ENCODE measurements around the gene SUCO. TPM values are rescaled to one million over a fixed set of nuclear protein-coding genes. Genes with fewer than 3 reads are reported as not detected.

Gene SUCO
- total and polyA plus RNA-seq, 2 of the 4 experiments (the other 2 are of a cell fraction): 11.4 to 21.5 TPM

GRCh38 chr1:172637522-172637921 is 104.6 kb downstream of the SUCO start:
- Histone ChIP-seq H3K4me2 (ENCODE audit: low read depth, low read length) (no peak overlapping the region), H3K9me3 (ENCODE audit: control insufficient read depth, insufficient read depth, low read length) (peaks cover 9% of the 10 kb centered on the region; the same call in 1 of the 2 replicates), H2BK15ac (ENCODE audit: low read depth, low read length) (peak overlapping the region; percentile 94), H3K27me3 (ENCODE audit: control insufficient read depth, insufficient read depth, low read length) (no peaks in the 10 kb centered on the region), H3K9me1 (ENCODE audit: insufficient read depth, low read length) (peaks cover 19% of the 10 kb centered on the region), H4K8ac (ENCODE audit: low read depth in 2 of 2, low read length in 2 of 2) (peak overlapping the region; percentile 81 to 94), H3K18ac (ENCODE audit: low read depth, low read length) (peak overlapping the region; percentile 51; the same call in 1 of the 2 replicates), H2BK20ac (ENCODE audit: low read depth, low read length) (peak overlapping the region; percentile 97), H4K20me1 (ENCODE audit: insufficient read depth, low read length) (no peaks in the 10 kb centered on the region), H3K9ac (ENCODE audit: low read depth, low read length) (no peak overlapping the region), H3K14ac (replicated peaks; ENCODE audit: low read depth, low read length) (peak overlapping the region; percentile 98), H2AK9ac (replicated peaks; ENCODE audit: low read depth, low read length, poor library complexity) (no peak overlapping the region), H4K5ac (ENCODE audit: low read depth, low read length) (peak overlapping the region; percentile 33; the same call in 1 of the 2 replicates), H2AK5ac (ENCODE audit: low read depth, low read length) (peak overlapping the region; percentile 98), H4K91ac (ENCODE audit: insufficient read depth, low read depth, low read length) (peak overlapping the region; percentile 94), H3K23ac (ENCODE audit: low read depth, low read length) (peak overlapping the region; percentile 59; the same call in 1 of the 2 replicates), H2BK120ac (ENCODE audit: low read depth, low read length) (peak overlapping the region; percentile 98), H2AFZ (replicated peaks; ENCODE audit: low read length, poor library complexity) (peak overlapping the region; percentile 60), H3K4me3 (ENCODE audit: insufficient read depth, low read depth, low read length) (no peak overlapping the region), H3K36me3 (ENCODE audit: control insufficient read depth, insufficient read depth, low read length) (no peaks in the 10 kb centered on the region), H2BK5ac (ENCODE audit: low read depth, low read length, poor library complexity, severe bottlenecking) (peak overlapping the region; percentile 100), H3K4ac (ENCODE audit: low read depth, low read length) (peak overlapping the region; percentile 95), H3K79me1 (ENCODE audit: low read depth in 1 of 2, low read length in 2 of 2) (0 out of 4 replicates have a peak, but pooled peaks cover 0 to 7% of the 10 kb centered on the region in 2 experiments), H3K56ac (ENCODE audit: extremely low read depth, insufficient read depth, low read length) (peak overlapping the region; percentile 46; the same call in 1 of the 2 replicates), H3K27ac (ENCODE audit: insufficient read depth, low read length) (peak overlapping the region; percentile 12; the same call in 1 of the 2 replicates), H3K4me1 (ENCODE audit: control insufficient read depth, insufficient read depth, low read length) (peaks cover 16% of the 10 kb centered on the region; the same call in 1 of the 2 replicates)
- dilution Hi-C loops (cut with HindIII; ENCODE audit: low sequenced_read_pairs, unreplicated experiment): no loop called here
- no CpG with 5 or more reads among the region's 2 CpGs for WGBS, 2 experiments (ENCODE audit: extremely low coverage in 2 of 2, insufficient read length in 1 of 2)
- DNase-seq (peak; percentile 94), ATAC-seq (ENCODE audit: low read depth) (peak; percentile 59)
- BruUV-seq (replicated peaks): no TSS peak
- CTCF ChIA-PET: interaction anchor here (0.6 kb wide), 1 partner anchor 15 kb away, joined by 3 read pairs; no protein-coding TSS in a partner anchor
- POLR2A ChIA-PET (ENCODE audit: unreplicated experiment): no interaction called here
- intact Hi-C loops (cut with micrococcal nuclease): loop anchor here (5.0 kb wide), 1 partner anchor 80 kb away; no protein-coding TSS in a partner anchor
- in situ Hi-C loops (cut with MboI; ENCODE audit: low sequenced_read_pairs): no loop called here
- TF ChIP-seq POLR2A (IDR thresholded peaks at IDR 0.05; ENCODE audit: low read depth, low read length) (no peak), FOS (IDR thresholded peaks at IDR 0.05; ENCODE audit: low read depth, low read length) (peak; percentile 82), BHLHE40 (IDR thresholded peaks at IDR 0.05; ENCODE audit: low read depth, low read length) (no peak)

Data from IMR-90 (cell line).